Endothelial cell of umbilical vein (primary cell): ENCODE data around the gene MCC. TPM values are rescaled to one million over a fixed set of nuclear protein-coding genes. Genes with fewer than 3 reads are reported as not detected.

Experiments
- BruUV-seq: library from RNA; stranded (reverse); fragments of 400-500 nt; replicated peaks from 2 replicates; lab custom pipeline; 2021; lab: Mats Ljungman, UMichigan
- CTCF ChIA-PET: fragments of 300-600, 350-600 bp; sonication (Branson Sonifier 250); formaldehyde crosslinking; loops from one replicate; lab custom pipeline; 2021; ENCODE audit warnings: antibody characterized with exemption, inconsistent platforms; lab: Charles Lee
- POLR2A ChIA-PET: fragments of 300-600, 350-600 bp; sonication (Branson Sonifier 250); formaldehyde crosslinking; loops from one replicate; lab custom pipeline; 2021; ENCODE audit warnings: antibody characterized with exemption, inconsistent platforms; lab: Charles Lee
- DNase-seq: peaks from one replicate; pipeline ENCODE4 v3.0.0-alpha.2; 2011; ENCODE audit warnings: low read depth, low spot score
- FAIRE-seq: peaks from 2 replicates; lab custom pipeline; 2011; peaks lifted over from hg19 to GRCh38; lab: Jason Lieb, UNC
- H2AFZ ChIP-seq: 2 replicates; pipeline ENCODE4 v1.6.0; 2012; ENCODE audit warnings: low read depth, low read length, control low read depth, inconsistent platforms
- H3K27ac ChIP-seq: 2 replicates; pipeline ENCODE4 v1.5.1; 2011; ENCODE audit warnings: low read depth, mild to moderate bottlenecking, control low read depth, low read length, moderate library complexity; ENCODE audit not compliant: insufficient read depth
- H3K27me3 ChIP-seq, 2 experiments: 2 replicates each; pipeline versions ENCODE4 v1.6.0 to v1.6.1; 2011; ENCODE audit warnings: low read length in 2 of 2, mixed read lengths in 1 of 2; ENCODE audit not compliant: control insufficient read depth in 2 of 2, insufficient read depth in 2 of 2
- H3K36me3 ChIP-seq, 2 experiments: 2 replicates in 1 of 2; 3 replicates in 1 of 2; pipeline ENCODE4 v1.5.1; 2011; ENCODE audit warnings: low read length in 2 of 2, mild to moderate bottlenecking in 1 of 2, moderate library complexity in 1 of 2; ENCODE audit not compliant: control insufficient read depth in 2 of 2, insufficient read depth in 2 of 2; ENCODE audit errors: extremely low read depth in 1 of 2
- H3K4me1 ChIP-seq: 3 replicates; pipeline ENCODE4 v1.5.1; 2011; ENCODE audit warnings: mild to moderate bottlenecking, low read length; ENCODE audit not compliant: control insufficient read depth, insufficient read depth; ENCODE audit errors: extremely low read depth
- H3K4me2 ChIP-seq: 2 replicates; pipeline ENCODE4 v1.6.1; 2011; ENCODE audit warnings: low read length, control low read depth, mixed read lengths; ENCODE audit not compliant: insufficient read depth
- H3K4me3 ChIP-seq, 3 experiments: fragments of 200-600 bp in 1 of 3; sonication (generic), shearing (Covaris generic) in 1 of 3; replicated peaks in 1 of 3; 2 replicates each; pipeline ENCODE4 v1.5.1; 2011 to 2016; ENCODE audit warnings: control low read depth in 3 of 3, low read length in 3 of 3, mild to moderate bottlenecking in 2 of 3, inconsistent platforms in 1 of 3, low read depth in 1 of 3, moderate library complexity in 1 of 3; ENCODE audit not compliant: insufficient read depth in 1 of 3
- H3K79me2 ChIP-seq: 2 replicates; pipeline ENCODE4 v1.6.0; 2012; ENCODE audit warnings: low read length, inconsistent platforms; ENCODE audit not compliant: control insufficient read depth, insufficient read depth
- H3K9ac ChIP-seq: replicated peaks from 2 replicates; pipeline ENCODE3; 2011; ENCODE audit warnings: low read length, control low read depth; ENCODE audit not compliant: insufficient read depth; ENCODE audit errors: extremely low read depth
- H3K9me1 ChIP-seq: replicated peaks from 3 replicates; pipeline ENCODE4 v1.6.0; 2011; ENCODE audit warnings: mild to moderate bottlenecking, low read length; ENCODE audit not compliant: control insufficient read depth, insufficient read depth; ENCODE audit errors: extremely low read depth
- H3K9me3 ChIP-seq: replicated peaks from 2 replicates; pipeline ENCODE4 v1.5.1; 2012; ENCODE audit warnings: low read length, inconsistent platforms; ENCODE audit not compliant: control insufficient read depth, insufficient read depth
- H4K20me1 ChIP-seq: replicated peaks from 2 replicates; pipeline ENCODE3; 2011; ENCODE audit warnings: mild to moderate bottlenecking, low read length; ENCODE audit not compliant: control insufficient read depth, insufficient read depth; ENCODE audit errors: extremely low read depth
- CTCF ChIP-seq, 2 donors: IDR thresholded peaks; 1 replicate in 1 of 2; 2 replicates in 1 of 2; pipeline ENCODE4 v1.5.1; 2011; ENCODE audit warnings: low read length in 2 of 2, mild to moderate bottlenecking in 2 of 2, moderate library complexity in 2 of 2, control low read depth in 1 of 2, inconsistent platforms in 1 of 2, low read depth in 1 of 2; ENCODE audit not compliant: insufficient read depth in 1 of 2; ENCODE audit errors: extremely low read depth in 1 of 2
- EZH2 ChIP-seq: IDR thresholded peaks from 2 replicates; pipeline ENCODE4 v1.6.1; 2012; ENCODE audit warnings: borderline replicate concordance, low read depth, mild to moderate bottlenecking, moderate library complexity, low read length, inconsistent platforms; ENCODE audit not compliant: severe bottlenecking
- FOS ChIP-seq: IDR thresholded peaks from 2 replicates; pipeline ENCODE4 v1.6.1; 2011; ENCODE audit warnings: mild to moderate bottlenecking, low read length, moderate library complexity, borderline replicate concordance; ENCODE audit not compliant: insufficient read depth
- GATA2 ChIP-seq: IDR thresholded peaks from 2 replicates; pipeline ENCODE4 v1.7.0; 2011; ENCODE audit warnings: low read depth, mild to moderate bottlenecking, moderate library complexity, mixed read lengths, low read length; ENCODE audit not compliant: insufficient read length, insufficient read depth
- JUN ChIP-seq: IDR thresholded peaks from 2 replicates; pipeline ENCODE4 v1.6.1; 2011; ENCODE audit warnings: borderline replicate concordance, low read depth; ENCODE audit not compliant: insufficient read length, insufficient read depth
- MAX ChIP-seq: IDR thresholded peaks from 2 replicates; pipeline ENCODE4 v1.6.1; 2011; ENCODE audit not compliant: insufficient read depth, insufficient read length
- MYC ChIP-seq: IDR thresholded peaks from one replicate; pipeline ENCODE4 v1.6.1; 2011; ENCODE audit warnings: mild to moderate bottlenecking, low read depth, low read length
- POLR2A ChIP-seq: IDR thresholded peaks from 2 replicates; pipeline ENCODE4 v1.6.1; 2012; ENCODE audit warnings: low read depth, mild to moderate bottlenecking, control low read depth, low read length
- POLR2AphosphoS5 ChIP-seq: IDR thresholded peaks from 2 replicates; pipeline ENCODE4 v1.6.1; 2012; ENCODE audit warnings: low read depth, mild to moderate bottlenecking, control low read depth, low read length, moderate library complexity; ENCODE audit not compliant: insufficient read depth
- dilution Hi-C: fragments of 300-500 bp; cut with MboI; formaldehyde crosslinking; loops from one replicate; pipeline ENCODE4 v1.15.0; 2019; ENCODE audit warnings: low sequenced_read_pairs; ENCODE audit not compliant: extremely low pct_ligation_motif_present
- intact Hi-C: fragments of 100-400 bp; cut with micrococcal nuclease; formaldehyde crosslinking; loops from one replicate; pipeline ENCODE4 v1.10.0; 2022
- polyA plus RNA-seq, 4 experiments: library from polyadenylated mRNA; depleted of rRNA in 3 of 4; stranded (reverse) in 3 of 4; unstranded in 1 of 4; fragments of >200 nt; gene quantifications; 2 replicates each; pipeline versions ENCODE4 v1.2.1 to v1.2.3, GENCODE V29; 2011 to 2012; ENCODE audit warnings: missing spikeins in 1 of 4
- total RNA-seq: library from RNA; stranded (reverse); gene quantifications from 2 replicates; pipeline ENCODE4 v1.2.3, GENCODE V29; 2021

MCC gene
- total and polyA plus RNA-seq, 2 donors (not counting 3 experiments of a cell fraction or from before 2014, with no cell fraction given): 6.9 to 27.5 TPM

GRCh38 chr5:113063927-113064326 is 424.3 kb downstream of the MCC start:
- H3K27ac ChIP-seq: no peak overlapping the region
- H3K79me2 ChIP-seq: no peaks in the 10 kb centered on the region
- H3K4me2 ChIP-seq: no peak overlapping the region
- peaks cover 10% of the 10 kb centered on the region for H3K4me1 ChIP-seq
- no peaks in the 10 kb centered on the region for H3K27me3 ChIP-seq
- H3K4me3 ChIP-seq: no peak overlapping the region
- POLR2A ChIA-PET: no interaction called here
- H3K9ac ChIP-seq: no peak overlapping the region
- TF ChIP-seq POLR2A (no peak), CTCF (IDR thresholded peaks at IDR 0.05; ENCODE audit: extremely low read depth in 1 of 2, insufficient read depth in 1 of 2, low read depth in 1 of 2, low read length in 2 of 2) (no peak), EZH2 (no peak), MAX (no peak), JUN (no peak), MYC (no peak), GATA2 (no peak), FOS (no peak), POLR2AphosphoS5 (no peak)
- no peaks in the 10 kb centered on the region for H4K20me1 ChIP-seq
- peaks cover 8 to 18% of the 10 kb centered on the region in 2 experiments for H3K36me3 ChIP-seq
- no peak overlapping the region for H2AFZ ChIP-seq
- BruUV-seq: no TSS peak
- H3K9me1 ChIP-seq: no peaks in the 10 kb centered on the region
- H3K9me3 ChIP-seq: no peaks in the 10 kb centered on the region
- CTCF ChIA-PET: interaction anchor here (0.8 kb wide), 1 partner anchor 68 kb away, joined by 3 read pairs; no protein-coding TSS in a partner anchor
- DNase-seq (no peak), FAIRE-seq (no peak)
- dilution Hi-C loops: no loop called here
- intact Hi-C loops: no loop called here
